ENCODE measurements around the gene KIR2DL4. TPM values are rescaled to one million over a fixed set of nuclear protein-coding genes. Genes with fewer than 3 reads are reported as not detected.
"Not testable (repeated sequence)": the region's sequence is repeated elsewhere in the genome, so short reads cannot be mapped to it uniquely, and the experiment has no call there.

The KIR2DL4 gene
- total RNA-seq (2014; rRNA removed; shearing (Covaris generic); ENCODE audit: low replicate concordance) = not detected in 2 replicates

DNA sequence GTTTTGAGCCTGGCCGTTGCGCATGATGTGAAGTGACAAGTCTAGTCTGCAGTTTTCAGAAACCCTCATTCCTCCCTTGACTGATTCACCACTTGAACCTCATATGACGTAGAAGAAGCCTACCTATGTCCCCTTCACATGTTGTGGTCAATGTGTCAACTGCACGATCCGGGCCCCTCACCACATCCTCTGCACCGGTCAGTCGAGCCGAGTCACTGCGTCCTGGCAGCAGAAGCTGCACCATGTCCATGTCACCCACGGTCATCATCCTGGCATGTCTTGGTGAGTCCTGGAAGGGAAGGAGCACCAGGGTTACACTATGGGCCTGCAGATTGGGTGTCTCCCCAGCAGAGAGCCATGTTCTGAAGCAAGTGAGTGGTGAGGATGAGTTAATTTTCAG is at the start of gene KIR2DL4:
KIR2DL4 (plus strand) TSS at position 201 of the 400 bp plus-strand sequence; CDS start at position 243, 42 bp downstream.
- no peaks in the 10 kb centered on the region for H3K27me3 ChIP-seq

DNA sequence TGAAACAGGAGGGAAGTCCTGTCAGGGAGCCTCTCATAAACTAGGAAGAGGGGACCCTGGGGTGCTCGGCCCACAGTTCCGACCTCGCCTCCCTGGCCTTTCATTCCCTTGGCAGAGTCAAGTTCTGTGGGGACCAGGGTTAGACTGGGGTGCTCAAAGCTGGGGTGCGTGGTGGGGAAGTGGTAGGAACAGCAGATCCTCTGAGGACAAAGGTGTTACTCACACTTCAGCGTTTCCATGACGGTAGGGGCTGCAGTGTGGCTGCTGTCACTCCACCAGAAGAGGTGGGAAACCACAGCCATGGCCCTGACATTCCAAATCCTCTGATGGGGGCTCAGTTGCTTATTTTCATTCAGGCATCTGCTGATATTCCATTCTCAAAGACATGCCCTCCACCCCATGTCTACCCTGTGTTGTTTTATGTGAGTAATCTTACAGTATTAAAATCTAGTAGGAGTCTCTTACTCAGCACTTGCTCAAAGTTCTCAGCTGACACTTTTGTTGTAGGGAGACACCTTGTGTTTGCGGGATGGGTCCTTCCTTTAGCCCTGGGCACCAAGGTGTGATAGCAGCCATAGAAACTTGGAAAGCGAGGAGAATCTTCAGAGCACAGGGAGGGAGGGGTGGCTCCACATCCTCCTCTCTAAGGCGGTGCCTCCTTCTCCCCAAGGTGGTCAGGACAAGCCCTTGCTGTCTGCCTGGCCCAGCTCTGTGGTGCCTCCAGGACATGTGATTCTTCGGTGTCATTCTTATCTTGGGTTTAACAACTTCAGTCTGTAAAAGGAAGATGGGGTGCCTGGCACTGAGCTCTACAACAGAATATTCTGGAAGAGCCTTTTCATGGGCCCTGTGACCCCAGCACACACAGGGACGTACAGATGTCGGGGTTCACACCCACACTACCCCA is 47.0 kb upstream of the KIR2DL4 start:
- not testable (repeated sequence) for H3K27me3 ChIP-seq, H3K4me3 ChIP-seq, H3K36me3 ChIP-seq, H3K9me3 ChIP-seq, DNase-seq

More for the DNA sequence above, at the start of gene KIR2DL4:
- no peak within 1 kb of the TSS for H3K4me3 ChIP-seq
- no peak for DNase-seq
- no peaks in the 10 kb centered on the region for H3K36me3 ChIP-seq
- H3K9me3 ChIP-seq = no peaks in the 10 kb centered on the region

DNA sequence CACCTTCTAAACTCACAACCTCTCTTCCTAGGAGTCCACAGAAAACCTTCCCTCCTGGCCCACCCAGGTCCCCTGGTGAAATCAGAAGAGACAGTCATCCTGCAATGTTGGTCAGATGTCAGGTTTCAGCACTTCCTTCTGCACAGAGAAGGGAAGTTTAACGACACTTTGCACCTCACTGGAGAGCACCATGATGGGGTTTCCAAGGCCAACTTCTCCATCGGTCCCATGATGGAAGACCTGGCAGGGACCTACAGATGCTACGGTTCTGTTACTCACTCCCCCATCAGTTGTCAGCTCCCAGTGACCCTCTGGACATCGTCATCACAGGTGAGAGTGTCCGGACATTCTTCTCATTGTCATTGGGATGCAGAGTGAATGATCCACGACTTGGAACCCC is 44.8 kb upstream of the KIR2DL4 start:
- H3K36me3 ChIP-seq, H3K27me3 ChIP-seq, H3K4me3 ChIP-seq, H3K9me3 ChIP-seq, DNase-seq: not testable (repeated sequence)

DNA sequence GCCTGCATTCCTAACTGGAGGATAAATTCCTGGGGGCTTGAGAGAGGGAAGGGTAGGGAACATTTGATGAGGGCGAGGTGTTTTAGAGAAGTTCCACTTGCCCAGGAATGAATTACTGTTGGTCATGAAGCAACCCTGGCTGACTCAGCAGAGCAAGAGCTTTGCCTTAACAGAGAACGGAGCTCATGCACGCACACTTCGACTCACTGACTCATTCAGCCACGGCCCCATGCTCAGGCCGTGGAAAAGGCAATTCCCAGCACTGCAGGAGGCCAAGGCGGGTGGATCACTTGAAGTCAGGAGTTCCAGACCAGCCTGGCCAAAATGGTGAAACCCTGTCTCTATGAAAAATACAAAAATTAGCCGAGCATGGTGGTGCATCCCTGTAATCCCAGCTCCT is 39.2 kb upstream of the KIR2DL4 start:
- not testable (repeated sequence) for H3K36me3 ChIP-seq, H3K9me3 ChIP-seq, H3K27me3 ChIP-seq, H3K4me3 ChIP-seq
- peak; percentile 85 for DNase-seq

DNA sequence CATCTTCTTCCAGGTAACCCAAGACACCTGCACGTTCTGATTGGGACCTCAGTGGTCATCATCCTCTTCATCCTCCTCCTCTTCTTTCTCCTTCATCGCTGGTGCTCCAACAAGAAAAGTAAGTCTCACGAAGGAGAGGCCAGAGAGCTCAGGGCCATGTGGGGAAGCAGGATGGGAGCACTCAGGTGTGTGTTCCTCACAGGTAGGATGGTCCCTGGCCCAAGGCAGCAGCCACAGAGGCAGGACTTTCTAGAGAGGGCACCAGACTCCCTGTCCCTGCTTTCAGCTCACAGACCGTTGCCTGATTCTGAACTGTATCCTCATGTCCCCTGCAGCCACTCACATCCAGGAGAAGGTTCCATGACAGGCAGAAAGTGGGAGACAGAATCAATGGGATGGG is 36.9 kb upstream of the KIR2DL4 start:
- DNase-seq, H3K36me3 ChIP-seq, H3K9me3 ChIP-seq, H3K4me3 ChIP-seq, H3K27me3 ChIP-seq: not testable (repeated sequence)

DNA sequence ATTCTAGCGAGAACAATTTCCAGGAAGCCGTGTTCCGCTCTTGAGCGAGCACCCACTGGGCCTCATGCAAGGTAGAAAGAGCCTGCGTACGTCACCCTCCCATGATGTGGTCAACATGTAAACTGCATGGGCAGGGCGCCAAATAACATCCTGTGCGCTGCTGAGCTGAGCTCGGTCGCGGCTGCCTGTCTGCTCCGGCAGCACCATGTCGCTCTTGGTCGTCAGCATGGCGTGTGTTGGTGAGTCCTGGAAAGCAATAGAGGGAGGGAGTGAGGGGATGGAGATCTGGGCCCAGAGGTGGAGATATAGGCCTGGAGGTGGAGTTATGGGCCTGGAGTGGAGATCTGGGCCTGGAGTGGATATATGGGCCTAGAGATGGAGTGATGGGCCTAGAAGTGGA is 33.8 kb upstream of the KIR2DL4 start, which contains the start of gene KIR2DL1:
KIR2DL1 (plus strand) TSS at position 148 of the 400 bp plus-strand sequence; CDS start at position 206, 58 bp downstream.
- H3K36me3 ChIP-seq, H3K4me3 ChIP-seq, H3K9me3 ChIP-seq, H3K27me3 ChIP-seq, DNase-seq: not testable (repeated sequence)

DNA sequence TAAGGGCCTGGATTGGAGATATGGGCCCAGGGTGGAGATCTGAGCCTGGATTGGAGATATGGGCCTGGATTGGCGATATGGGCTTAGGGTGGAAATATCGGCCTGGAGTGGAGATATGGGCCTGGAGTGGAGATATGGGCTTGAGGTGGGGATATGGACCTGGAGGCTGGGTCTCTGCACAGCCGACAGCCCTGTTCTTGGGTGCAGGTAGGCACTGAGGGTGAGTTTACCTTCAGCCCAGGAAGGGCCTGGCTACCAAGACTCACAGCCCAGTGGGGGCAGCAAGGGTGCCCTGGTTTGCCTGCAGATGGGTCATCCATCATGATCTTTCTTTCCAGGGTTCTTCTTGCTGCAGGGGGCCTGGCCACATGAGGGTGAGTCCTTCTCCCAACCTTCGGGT is 32.9 kb upstream of the KIR2DL4 start:
- H3K36me3 ChIP-seq, H3K27me3 ChIP-seq, DNase-seq, H3K9me3 ChIP-seq, H3K4me3 ChIP-seq: not testable (repeated sequence)

DNA sequence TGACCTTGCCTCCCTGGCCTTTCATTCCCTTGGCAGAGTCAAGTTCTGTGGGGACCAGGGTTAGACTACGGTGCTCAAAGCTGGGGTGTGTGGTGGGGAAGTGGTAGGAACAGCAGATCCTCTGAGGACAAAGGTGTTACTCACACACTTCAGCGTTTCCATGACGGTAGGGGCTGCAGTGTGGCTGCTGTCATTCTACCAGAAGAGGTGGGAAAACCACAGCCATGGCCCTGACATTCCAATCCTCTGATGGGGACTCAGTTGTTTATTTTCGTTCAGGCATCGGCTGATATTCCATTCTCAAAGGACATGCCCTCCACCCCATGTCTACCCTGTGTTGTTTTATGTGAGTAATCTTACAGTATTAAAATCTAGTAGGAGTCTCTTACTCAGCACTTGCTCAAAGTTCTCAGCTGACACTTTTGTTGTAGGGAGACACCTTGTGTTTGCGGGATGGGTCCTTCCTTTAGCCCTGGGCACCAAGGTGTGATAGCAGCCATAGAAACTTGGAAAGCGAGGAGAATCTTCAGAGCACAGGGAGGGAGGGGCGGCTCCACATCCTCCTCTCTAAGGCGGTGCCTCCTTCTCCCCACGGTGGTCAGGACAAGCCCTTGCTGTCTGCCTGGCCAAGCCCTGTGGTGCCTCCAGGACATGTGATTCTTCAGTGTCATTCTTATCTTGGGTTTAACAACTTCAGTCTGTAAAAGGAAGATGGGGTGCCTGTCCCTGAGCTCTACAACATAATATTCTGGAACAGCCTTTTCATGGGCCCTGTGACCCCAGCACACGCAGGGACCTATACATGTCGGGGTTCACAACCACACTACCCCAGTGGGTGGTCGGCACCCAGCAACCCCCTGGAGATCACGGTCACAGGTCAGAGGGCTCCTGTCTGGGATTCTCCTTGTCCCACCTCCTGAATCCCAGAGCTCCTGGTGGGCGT is 32.1 kb upstream of the KIR2DL4 start:
- H3K4me3 ChIP-seq, H3K27me3 ChIP-seq, H3K36me3 ChIP-seq, H3K9me3 ChIP-seq: not testable (repeated sequence)
- peak; percentile 77 for DNase-seq

DNA sequence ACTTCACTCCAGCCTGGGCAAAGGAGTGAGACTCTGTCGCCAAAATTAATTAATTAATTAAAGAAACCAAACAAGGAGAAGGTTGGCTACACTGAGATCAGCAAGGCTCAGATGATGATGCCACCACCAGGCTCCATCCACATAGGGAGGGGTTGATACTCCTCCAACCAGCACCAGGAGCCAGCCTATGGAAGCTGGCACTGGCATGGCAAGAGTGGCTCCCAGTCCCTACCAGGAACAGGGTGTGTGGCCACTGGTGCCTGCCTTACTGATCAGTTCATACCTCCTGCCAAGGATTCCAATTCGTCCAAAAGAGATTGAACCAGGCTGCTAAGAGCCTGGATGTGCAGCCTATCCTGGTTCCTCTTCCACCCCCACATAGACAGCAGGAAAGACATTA is 30.7 kb upstream of the KIR2DL4 start:
- H3K27me3 ChIP-seq, H3K9me3 ChIP-seq, H3K36me3 ChIP-seq, H3K4me3 ChIP-seq, DNase-seq: not testable (repeated sequence)

DNA sequence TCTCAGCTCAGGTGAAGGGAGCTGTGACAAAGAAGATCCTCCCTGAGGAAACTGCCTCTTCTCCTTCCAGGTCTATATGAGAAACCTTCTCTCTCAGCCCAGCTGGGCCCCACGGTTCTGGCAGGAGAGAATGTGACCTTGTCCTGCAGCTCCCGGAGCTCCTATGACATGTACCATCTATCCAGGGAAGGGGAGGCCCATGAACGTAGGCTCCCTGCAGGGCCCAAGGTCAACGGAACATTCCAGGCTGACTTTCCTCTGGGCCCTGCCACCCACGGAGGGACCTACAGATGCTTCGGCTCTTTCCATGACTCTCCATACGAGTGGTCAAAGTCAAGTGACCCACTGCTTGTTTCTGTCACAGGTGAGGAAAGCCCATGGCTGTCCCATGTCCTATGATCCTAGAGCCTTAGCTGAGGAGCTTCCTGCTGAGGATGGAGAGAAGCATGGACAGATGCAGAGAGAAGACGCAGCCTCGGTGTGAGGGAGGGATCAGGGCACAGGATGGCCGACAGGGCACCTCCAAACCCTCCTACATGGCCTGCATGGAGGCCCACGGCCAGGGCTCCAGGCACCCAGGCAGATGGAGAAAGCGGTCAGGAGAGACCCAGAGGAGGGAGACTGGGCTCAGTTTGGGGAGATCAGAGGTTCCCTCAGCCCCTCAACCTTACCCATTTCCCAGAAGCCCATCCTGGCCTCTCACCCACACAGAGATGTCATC is 28.2 kb upstream of the KIR2DL4 start:
- not testable (repeated sequence) for H3K27me3 ChIP-seq, H3K9me3 ChIP-seq, H3K4me3 ChIP-seq, DNase-seq, H3K36me3 ChIP-seq

DNA sequence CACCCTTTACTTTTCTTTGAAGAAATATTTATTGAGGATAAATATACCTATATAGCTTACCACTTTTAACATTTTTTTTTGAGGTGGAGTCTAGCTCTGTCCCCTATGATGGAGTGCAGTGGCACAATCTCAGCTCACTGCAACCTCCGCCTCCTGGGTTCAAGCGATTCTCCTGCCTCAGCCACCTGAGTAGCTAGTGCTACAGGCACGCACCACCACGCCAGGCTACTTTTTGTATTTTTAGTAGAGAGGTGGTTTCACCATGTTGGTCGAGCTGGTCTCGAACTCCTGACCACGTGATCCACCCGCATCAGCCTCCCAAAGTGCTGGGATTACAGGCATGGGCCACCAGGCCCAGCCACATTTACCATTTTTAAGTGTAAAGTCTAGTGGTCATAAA is 27.6 kb upstream of the KIR2DL4 start:
- not testable (repeated sequence) for H3K9me3 ChIP-seq, DNase-seq, H3K36me3 ChIP-seq, H3K27me3 ChIP-seq, H3K4me3 ChIP-seq

DNA sequence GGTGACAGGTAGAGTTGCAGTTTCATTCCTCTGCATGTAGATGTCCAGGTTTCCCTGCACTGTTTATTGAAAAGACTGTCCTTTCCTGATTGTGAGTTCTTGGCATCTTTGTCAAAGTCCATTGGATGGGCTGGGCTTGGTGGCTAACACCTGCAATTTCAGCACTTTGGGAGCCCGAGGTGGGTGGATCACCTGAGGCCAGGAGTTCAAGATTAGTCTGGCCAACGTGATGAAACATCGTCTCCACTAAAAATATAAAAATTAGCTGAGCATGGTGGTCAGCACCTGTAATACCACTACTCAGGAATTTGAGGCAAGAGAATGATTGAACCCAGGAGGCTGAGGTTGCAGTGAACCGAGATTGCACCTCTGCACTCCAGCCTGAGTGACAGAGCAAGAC is 25.6 kb upstream of the KIR2DL4 start:
- not testable (repeated sequence) for DNase-seq, H3K4me3 ChIP-seq, H3K36me3 ChIP-seq, H3K9me3 ChIP-seq, H3K27me3 ChIP-seq

DNA sequence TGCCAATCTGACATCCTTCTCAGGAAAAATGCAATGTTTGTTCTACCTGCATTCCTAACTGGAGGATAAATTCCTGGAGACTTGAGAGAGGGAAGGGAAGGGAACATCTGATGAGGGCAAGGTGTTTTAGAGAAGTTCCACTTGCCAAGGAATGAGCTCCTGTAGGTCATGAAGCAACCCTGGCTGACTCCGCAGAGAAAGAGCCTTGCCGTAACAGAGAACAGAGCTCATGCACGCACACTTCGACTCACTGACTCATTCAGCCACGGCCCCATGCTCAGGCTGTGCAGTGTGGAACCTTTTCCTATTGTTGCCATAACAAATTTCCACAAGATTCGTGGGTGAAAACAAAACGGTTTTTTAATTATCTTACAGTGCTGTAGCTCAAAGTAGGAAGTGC is 24.5 kb upstream of the KIR2DL4 start:
- not testable (repeated sequence) for H3K27me3 ChIP-seq, H3K36me3 ChIP-seq, H3K9me3 ChIP-seq, H3K4me3 ChIP-seq
- peak; percentile 86 for DNase-seq

DNA sequence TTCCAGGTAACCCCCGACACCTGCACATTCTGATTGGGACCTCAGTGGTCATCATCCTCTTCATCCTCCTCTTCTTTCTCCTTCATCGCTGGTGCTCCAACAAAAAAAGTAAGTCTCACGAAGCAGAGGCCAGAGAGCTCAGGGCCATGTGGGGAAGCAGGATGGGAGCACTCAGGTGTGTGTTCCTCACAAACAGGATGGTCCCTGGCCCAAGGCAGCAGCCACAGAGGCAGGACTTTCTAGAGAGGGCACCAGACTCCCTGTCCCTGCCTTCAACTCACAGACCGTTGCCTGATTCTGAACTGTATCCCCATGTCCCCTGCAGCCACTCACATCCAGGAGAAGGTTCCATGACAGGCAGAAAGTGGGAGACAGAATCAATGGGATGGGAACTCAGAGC is 20.5 kb upstream of the KIR2DL4 start:
- H3K9me3 ChIP-seq, H3K36me3 ChIP-seq, H3K4me3 ChIP-seq, DNase-seq, H3K27me3 ChIP-seq: not testable (repeated sequence)

DNA sequence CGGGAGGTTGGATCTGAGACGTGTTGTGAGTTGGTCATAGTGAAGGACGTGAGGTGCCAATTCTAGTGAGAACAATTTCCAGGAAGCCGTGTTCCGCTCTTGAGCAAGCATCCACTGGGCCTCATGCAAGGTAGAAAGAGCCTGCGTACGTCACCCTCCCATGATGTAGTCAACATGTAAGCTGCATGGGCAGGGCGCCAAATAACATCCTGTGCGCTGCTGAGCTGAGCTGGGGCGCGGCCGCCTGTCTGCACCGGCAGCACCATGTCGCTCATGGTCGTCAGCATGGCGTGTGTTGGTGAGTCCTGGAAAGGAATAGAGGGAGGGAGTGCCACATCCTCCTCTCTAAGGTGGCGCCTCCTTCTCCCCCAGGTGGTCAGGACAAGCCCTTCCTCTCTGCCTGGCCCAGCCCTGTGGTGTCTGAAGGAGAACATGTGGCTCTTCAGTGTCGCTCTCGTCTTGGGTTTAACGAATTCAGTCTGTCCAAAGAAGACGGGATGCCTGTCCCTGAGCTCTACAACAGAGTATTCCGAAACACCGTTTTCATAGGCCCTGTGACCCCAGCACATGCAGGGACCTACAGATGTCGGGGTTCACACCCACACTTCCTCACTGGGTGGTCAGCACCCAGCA is 17.2 kb upstream of the KIR2DL4 start:
- not testable (repeated sequence) for H3K27me3 ChIP-seq, H3K4me3 ChIP-seq, H3K9me3 ChIP-seq, H3K36me3 ChIP-seq, DNase-seq

DNA sequence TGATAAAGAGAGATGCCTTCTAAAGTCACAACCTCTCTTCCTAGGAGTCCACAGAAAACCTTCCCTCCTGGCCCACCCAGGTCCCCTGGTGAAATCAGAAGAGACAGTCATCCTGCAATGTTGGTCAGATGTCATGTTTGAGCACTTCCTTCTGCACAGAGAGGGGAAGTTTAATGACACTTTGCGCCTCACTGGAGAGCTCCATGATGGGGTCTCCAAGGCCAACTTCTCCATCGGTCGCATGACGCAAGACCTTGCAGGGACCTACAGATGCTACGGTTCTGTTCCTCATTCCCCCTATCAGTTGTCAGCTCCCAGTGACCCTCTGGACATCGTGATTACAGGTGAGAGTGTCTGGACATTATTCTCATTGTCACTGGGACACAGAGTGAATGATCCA is 15.3 kb upstream of the KIR2DL4 start:
- H3K27me3 ChIP-seq, H3K9me3 ChIP-seq, DNase-seq, H3K36me3 ChIP-seq, H3K4me3 ChIP-seq: not testable (repeated sequence)
